HG02763 (cell line): Measurements from ENCODE around the gene TRIM9.
A peak's percentile ranks its signal among the peaks of the same experiment; 100 is the strongest.
"Not testable (repeated sequence)": the region's sequence is repeated elsewhere in the genome, so short reads cannot be mapped to it uniquely, and the experiment has no call there.

ENCODE experiments used
- ATAC-seq: cut with Tn5 transposase; IDR thresholded peaks from one replicate; pipeline ENCODE4 v1.9.1; 2021; ENCODE audit warnings: mild to moderate bottlenecking, moderate library complexity; ENCODE audit not compliant: unreplicated experiment

The TRIM9 gene

GRCh38 chr14:51006324-51006723 is 88.6 kb downstream of the TRIM9 start:
- ATAC-seq = no peak

GRCh38 chr14:51004801-51005526 is 89.9 kb downstream of the TRIM9 start:
- ATAC-seq = no peak

GRCh38 chr14:51004352-51004800 is 90.5 kb downstream of the TRIM9 start:
- no peak for ATAC-seq

DNA sequence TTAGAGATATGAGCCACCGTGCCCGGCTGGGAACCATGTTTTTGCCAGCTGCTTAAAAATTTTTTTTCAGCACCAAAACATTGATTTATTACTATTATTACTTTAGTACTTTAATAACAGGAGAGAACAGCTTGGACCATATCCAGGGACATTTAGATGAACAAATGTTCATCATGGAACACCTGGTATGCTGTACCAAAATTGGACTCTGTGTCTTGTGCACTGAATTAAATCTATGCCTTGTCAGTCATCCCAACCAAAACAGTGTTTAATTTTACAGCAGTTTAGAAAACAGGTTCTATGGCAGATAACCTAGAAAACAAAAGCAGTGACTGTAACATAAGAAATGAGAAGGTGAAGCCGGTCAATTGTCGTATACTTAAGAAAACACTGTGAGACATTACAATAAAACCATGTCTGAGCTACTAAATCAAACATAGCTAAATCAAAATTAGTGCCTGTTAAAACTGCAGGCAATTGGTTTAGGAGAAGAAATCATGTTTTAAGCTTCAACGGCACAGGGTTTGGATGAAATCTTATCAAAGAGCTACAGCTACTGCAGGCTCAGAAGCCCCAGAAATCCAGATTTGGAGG is 92.4 kb downstream of the TRIM9 start:
- no peak for ATAC-seq

DNA sequence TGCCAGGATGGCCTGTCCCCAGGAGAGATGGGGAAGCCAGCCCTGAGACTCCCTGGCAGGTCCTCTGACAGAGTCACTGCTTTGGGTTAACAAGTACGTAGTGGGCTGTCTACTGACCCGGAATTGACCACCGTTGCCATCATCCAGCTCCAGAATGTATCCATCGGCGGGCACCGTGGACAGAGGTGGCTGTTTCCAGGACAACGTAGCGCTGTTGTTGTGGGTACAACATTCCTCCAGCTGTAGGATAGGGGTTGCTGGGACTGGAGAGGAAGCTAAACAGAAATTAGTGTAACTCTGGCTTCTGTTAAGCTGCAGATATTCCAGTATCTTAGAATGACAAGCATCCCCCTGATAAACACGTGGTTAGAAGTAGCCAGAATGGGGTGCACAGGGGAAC is 94.3 kb downstream of the TRIM9 start:
- ATAC-seq = no peak

DNA sequence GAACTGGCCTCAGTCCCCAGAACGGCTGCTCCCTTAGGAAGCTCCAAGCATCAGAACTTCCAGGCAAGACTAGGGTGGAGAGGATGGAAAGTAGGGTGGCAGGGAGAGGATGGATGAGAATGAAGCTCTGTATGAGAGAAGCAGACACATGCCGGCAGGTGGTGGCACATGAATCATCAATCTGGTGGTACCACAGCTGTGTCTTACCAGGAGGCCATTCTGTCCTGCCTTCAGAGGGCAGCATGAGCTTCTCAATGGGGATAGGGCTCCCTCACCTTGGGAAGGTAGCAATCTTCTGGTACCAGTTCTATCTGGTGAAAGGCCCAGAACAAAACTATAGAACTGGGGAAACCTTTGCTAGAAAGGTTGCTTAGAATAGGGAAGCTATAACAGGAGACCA is 95.2 kb downstream of the TRIM9 start:
- no peak for ATAC-seq

GRCh38 chr14:50998612-50999011 is 96.3 kb downstream of the TRIM9 start:
- ATAC-seq = no peak

GRCh38 chr14:50997712-50998111 is 97.2 kb downstream of the TRIM9 start:
- no peak for ATAC-seq

DNA sequence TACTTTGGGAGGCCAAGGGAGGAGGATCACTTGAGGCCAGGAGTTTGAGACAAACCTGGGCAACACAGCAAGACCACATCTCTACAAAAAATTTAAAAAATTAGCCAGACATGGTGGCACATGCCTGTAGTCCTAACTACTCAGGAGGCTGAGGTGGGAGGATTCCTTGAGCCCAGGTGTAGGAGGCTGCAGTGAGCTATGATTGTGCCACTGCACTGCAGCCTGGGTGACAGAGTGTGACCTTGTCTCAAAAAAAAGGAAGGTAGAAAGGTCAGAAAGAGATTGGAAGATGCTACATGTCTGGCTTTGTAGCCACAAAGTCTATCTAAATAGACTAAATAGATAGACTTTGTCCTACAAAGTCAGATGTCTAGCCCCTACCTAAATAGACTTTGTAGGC is 100.7 kb downstream of the TRIM9 start:
- not testable (repeated sequence) for ATAC-seq

GRCh38 chr14:50985859-50986331 is 109.0 kb downstream of the TRIM9 start:
- no peak for ATAC-seq

DNA sequence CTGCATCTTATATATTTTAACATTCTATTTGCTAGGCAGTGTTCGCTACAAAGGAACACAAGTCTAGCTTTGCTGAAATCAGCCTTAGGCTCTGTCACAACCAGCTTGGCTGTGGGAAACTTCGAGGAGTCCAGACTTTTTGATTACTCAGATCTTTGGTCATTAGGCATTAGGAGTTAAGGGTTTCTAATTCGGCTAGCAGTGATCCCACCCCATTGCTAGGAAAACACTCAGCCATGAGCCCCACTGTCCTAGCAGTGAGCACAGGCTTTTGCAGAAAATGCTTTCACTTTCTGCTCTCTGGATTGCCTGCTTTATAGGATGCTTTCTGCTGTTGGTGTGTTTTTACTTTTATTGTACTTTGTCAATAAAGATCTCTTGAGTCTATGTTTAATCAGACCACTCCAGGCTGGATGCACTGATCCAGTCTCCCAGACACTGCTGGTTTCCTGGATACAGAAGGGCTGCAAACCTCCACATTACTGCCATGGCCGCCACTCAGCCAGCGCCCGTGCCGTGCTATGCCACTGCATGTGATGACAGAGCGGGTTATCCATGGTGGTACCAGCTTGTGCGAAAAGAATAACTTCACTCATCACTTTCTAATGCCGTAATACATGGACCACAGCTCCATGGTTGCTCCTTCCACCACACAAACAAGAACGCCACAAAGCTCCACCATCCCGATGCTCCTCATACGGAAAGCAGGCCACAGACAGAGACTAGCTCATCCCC is 109.6 kb downstream of the TRIM9 start:
- ATAC-seq = no peak

DNA sequence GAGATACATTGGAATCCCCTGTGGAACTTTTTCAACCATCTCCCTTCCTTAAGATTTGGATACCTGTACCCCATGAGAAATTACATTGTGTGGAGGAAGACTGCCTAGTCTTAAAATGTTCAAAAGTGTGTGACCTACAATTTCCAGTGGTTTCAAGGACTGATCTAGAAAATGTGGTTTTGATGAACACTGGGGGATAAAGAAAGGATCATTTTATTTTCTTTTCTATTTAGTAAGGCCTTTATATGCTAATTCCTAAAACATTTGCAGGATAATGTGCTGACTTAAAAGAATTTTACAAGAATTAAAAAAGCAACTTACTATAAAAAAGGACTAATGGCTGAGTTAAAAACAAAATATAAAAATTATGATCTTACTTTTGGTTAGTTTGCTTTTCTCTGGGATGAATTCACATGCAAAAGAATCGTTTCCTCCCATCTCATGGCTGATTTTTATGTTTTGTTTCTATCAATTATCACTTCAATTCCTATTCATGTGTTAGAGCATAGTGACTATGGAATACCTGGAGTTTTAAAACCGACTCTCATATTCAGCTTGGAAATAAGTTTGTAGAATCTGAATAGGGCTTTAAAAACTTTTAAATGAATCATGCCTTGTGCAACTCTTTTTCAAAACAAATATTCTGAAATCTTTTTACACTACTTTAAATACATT is 110.7 kb downstream of the TRIM9 start:
- no peak for ATAC-seq

DNA sequence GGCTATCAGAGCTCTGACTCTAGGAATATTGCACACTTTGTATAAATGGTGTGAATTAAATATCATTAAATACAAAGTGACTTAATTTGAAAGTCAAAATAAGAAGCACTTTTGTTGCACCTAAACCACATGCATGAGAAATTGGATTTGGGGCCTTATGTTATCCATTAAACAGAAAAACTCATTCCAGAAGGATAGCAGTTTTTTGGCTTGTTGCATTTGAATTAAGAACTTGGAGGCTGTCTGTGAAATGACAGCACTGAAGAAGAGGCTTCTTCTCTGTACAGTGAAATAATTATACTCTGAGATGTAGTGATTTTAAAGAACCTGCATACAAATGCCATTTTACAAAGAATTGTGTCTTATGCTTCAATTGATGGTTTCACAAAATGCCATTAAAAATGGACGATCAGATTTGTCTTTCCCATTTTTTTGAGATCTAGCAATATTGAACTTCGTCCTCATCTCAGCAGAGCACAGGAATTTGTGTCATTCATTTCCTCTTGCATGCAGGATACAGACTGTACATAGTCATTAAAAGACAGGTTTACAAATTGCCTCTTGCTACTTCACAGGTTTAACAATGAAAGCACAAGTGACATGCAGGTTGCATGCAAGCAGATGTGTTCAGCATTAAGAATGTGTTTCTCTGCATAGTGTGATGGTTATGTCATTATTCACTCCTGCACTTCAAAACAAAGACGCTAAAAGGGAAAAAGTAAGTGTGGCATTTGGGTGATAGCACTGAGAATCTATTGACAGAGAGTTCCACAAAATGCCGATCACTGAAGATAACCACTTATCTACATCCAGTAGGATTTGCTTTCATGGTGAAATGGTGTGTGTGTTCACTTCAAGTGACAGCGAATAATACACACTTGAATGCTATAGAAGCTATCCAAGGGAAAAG is 114.7 kb downstream of the TRIM9 start:
- no peak for ATAC-seq

GRCh38 chr14:50978888-50979287 is 116.0 kb downstream of the TRIM9 start:
- ATAC-seq = peak; percentile 80

DNA sequence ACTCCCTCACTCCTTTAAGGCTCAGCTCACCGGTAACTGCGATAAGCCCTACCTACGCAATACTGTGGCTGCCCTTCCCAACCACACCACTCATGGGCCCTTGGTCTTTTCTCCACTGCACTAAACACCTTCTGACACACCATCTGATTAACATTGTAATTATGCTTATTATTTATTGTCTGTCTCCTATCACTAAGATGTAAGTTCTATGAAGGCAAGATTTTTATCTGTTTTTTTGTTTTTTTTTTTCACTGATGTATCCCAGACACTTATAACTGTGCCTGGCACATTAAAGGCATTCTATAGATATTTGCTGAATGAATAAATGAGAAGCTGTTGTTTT is 116.4 kb downstream of the TRIM9 start:
- peak; percentile 4 for ATAC-seq

- ATAC-seq = peak; percentile 49
Observed at GRCh38 chr14:50977863-50978528, 116.9 kb downstream of the TRIM9 start.

GRCh38 chr14:50974118-50974517 is 120.8 kb downstream of the TRIM9 start:
- no peak for ATAC-seq

GRCh38 chr14:50972734-50973133 is 122.2 kb downstream of the TRIM9 start:
- no peak for ATAC-seq

DNA sequence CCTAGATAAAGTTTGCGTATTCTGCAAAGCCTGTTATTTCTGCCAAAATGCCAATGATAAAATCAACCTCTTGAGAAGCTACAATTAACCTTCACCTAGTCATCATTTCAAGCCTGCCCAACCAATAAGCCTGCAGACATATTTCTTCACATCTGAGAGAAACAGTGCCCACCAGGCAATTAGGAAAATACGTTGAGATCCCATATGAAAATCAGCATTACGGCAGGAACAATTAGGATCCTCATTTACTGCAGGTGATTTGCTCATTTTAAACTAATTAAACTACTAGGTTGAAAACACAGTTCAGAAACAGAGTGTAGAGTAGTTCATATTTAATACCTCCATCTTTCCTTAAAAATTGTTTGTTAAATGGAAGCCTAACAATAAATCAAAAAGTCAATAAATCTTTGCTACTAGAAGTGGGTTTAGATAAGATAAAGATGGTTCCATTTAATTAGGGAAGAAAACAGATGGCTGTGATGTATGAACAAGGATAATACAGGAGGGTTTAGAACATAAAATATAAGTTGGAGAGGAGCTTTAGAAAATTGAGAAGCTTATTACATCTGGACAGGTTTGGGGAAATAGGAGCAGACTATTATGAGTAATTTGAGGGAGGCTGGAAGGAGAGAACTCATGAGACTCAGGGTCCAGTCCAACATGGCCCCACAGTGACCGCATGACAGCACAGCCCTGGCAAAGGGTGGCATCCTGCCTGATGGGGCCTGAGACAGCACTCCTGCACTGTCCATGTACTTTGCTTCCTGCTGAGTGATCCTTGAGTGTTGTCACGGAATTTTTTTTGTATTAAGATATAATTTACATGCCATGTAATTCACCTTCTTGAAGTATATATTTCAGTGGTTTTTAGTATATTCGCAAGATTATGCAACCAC is 123.8 kb downstream of the TRIM9 start:
- ATAC-seq = no peak
